Measurements from ENCODE around the gene SDK1.
A peak's percentile ranks its signal among the peaks of the same experiment; 100 is the strongest.
"Not testable (repeated sequence)": the region's sequence is repeated elsewhere in the genome, so short reads cannot be mapped to it uniquely, and the experiment has no call there.

SDK1 gene

DNA sequence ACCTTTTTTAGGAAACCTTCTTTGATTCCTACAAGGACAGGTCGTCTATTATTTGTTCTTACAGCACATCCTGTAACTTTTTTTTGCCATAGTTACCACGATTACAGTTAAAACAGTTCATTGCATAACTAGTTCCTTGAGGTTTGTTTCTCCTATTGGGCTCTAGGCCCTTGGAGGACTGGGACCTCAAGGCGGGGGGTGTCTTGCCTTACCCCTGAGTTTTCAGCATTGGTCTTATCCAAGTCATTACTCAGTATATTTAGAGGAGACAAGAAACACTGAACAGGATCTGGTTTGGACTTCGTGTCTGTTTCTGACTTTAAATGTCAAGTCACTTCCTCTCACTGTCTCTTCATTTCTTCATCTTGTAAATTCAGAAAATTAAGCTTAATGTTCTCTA is 369.8 kb downstream of the SDK1 start:
- DNase-seq (ENCODE audit: low spot score), result no peak

DNA sequence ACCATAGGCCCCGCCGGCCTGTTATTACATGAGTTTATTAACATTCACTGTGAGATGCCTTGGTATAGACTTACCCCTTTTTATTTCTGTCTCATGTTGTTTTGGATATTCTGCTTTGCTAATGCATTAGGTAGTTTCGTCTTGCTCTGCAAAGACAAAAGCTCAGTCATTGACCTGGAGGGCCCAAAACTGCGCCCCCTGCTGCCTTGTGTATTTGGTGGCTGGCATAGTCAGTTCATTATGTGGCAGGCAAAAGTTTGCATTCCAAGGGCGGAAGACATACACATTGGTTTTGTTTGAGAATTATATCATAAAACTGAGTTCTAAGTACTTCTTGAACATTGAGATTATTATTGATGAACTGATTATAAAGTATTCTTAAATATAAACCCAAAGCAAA is 372.5 kb downstream of the SDK1 start:
- DNase-seq (ENCODE audit: low spot score), result peak; percentile 37

DNA sequence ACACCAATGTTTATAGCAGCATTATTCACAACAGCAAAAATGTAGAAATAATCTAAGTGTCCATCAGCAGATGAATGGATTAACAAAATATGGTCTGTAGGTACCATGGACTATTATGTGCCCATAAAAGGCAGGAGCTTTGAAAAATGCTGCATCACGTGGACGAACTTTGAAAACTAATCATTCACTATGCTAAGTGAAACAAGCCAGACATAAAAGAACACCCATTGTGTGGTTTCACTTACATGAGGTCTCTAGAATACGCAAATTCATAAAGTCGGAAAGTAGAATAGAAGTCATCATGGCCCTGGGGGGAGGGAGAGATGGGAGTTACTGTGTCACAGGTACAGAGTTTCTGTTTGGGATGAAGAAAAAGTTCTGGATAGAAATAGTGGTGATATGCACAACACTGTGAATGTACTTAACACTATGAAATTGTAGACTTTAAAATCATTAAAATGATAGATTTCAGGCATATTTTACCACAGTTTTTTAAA is 377.3 kb downstream of the SDK1 start:
- DNase-seq (ENCODE audit: low spot score), result no peak

DNA sequence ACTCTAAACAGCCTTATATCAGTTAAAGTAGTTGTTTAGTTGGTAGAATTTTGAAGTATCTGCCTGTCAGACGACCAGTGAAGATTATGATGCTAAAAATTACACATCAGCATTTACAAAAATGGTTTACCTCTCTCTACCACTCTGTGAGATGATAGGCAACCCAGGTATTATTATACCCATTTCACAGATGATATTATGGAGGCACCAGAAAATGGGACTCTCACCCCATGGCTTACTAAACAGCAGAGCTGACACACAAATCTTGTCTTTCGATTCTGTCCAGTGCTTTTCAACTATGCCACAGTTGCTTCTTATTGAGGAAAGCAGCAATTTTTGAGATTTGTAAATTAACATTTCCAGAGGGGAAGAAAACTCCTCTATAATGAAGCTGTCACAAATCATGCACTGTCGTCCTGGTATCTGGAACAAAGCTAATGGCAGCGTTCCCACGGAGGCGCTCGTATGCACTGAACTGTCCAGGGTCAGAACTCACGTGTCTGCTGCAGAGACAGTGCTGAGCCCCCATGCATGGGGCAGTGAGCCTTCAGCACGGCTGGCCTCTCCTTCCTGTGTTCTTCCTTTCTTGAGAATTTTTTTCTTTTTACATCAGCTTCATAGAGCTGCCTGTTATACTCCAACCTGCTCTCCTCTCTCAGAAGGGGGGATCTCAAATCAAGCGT is 381.1 kb downstream of the SDK1 start:
- no peak for DNase-seq (ENCODE audit: low spot score)

DNA sequence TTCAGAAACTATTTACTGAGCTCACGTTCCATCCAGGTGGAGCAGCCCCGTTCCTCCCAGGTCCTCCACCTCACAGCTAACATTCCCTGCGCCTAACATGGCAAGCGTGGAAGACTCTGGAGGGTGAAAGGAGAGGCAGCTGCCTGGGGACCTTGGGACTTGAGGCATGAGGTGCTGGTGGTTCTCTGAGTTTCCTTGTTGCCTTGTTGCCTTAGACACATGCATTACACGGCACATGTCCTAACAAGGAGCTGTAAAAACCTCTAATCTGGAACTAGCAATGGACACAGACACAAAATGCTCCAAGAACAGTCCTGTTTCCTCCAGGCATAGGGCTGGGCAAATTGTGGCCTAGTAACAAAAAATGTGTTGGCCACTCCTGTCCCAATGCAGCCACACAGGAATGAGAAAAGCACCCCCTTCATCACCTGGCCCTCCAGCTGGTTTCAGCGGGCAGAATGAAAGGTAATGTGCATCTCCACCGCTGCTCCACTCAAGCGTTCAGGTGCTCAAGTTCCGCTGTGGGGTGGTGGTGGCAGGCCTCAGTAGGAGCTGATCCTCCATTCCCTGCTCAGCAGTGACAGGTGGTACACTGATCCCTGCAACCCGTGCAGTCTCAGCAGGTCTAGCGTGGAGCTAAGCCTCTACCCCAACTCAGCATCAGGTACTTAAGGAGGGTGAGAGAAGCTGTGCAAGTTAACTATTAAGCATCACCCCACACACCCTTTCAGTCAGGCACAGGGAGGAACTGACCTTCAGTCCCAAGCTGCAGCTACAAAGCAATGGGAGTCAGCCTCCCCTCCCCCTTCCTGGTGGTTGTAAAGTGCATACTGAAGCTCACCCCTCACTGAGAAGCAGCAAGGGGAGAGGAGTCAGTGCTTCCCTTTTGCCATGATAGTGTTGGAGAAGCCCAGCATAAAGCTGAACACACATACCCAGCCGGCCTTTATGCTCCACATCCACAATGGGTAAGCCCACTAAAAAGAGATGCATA is 382.8 kb downstream of the SDK1 start:
- no peak for DNase-seq (ENCODE audit: low spot score)

DNA sequence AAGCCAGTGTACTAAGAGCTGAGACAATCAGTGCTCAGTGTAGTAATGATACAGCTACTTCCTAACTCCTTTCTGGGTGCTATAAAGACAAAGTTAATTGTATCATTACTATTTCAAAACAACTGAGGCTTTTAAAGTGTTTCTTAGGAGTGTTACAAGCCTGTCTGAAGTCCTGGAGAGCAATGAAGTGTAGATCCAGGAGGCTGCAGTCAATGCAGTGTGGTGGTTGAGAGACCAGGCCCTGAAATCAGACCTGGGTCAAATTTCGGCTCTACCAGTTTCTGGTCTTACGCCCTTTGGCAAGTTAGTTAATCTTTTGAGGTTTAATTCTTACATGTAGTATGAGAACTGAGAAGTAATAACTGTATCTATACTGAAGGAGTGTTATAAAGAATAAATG is 387.0 kb downstream of the SDK1 start:
- no peak for DNase-seq (ENCODE audit: low spot score)

DNA sequence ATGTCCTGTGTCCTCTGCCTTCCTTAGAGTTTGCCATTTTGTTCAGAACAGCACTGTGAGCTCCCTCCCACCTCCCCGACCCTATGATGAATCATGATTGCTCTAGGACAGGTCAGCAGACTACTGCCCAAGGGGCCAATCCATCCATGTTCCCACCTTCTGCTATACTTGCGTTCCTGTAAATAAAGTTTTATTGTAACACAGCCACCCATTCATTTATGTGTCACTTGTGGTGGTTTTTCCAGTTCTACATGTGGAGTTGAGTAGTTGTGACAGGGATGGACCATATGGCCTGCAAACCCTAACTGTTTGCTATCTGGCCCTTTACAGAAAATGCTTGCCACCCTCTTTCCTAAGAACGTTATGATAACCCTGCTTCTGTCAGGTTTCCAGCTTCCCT is 387.8 kb downstream of the SDK1 start:
- DNase-seq (ENCODE audit: low spot score), result no peak

DNA sequence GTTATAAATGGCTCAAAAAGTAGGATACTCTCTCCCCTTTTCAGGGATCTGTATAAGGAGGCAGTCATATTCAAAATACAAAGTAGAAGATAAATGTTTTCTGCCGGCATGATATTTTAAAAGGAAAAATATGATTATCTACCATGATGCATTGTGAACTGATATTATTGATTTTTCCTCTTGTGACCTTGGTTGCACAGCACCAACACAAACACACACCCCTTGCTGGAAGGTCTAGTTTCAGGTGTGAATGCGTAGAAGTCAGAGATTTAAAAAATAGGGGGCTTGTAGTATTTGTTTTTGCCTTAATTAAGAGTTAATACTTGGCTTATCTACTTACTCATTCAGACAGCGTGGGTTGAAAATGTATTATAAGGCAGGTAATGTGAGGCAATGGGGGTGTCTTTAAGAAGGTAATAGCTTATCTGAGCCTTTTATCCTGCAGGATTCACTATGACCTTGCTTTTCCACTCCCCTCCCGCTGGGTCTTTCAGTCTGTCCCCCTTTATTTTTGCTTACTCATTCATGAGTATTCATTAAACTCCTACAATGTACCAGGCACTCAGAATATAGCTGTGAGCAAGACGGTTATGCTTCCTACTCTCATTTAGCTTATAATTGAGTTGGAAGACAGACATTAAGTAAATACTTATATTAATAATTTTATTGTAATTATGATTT is 390.6 kb downstream of the SDK1 start:
- no peak for DNase-seq (ENCODE audit: low spot score)

DNA sequence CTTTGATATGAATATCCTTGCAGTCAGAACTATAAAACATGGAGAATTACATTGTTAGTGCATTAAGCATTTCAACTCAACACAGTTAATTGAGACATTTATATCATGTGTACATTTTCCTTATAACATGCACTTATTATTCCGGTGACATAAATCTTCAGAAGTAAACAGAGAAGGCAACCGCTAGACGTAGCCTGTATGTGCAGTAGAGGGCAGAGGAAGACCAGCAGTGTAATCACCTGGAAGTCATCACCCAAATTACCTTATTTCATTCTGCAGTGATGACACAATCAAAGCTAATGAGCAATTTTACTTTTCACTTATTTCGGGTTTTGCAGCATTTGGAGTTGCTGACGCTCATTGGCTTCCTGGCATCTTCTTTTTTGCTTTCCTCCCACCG is 394.6 kb downstream of the SDK1 start:
- DNase-seq (ENCODE audit: low spot score), result peak; percentile 21

DNA sequence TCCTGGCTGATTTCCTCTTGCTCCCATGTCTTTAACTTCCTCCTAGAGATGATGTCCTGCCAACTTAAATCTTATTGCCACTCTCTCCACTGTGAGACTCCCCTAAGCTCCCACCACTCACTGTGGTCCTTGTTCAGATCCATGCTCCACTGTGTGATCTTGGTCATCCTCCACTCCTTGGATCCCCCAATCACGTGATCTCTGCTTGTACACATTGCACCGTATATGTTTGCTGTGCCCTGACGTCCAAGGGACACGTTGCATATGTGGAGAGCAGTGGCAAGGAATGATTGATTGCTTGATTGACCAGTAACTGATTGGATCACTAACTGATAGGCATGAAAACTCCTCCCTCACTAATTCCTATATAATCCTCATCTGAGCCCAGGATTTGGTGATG is 395.1 kb downstream of the SDK1 start:
- DNase-seq (ENCODE audit: low spot score), result no peak

DNA sequence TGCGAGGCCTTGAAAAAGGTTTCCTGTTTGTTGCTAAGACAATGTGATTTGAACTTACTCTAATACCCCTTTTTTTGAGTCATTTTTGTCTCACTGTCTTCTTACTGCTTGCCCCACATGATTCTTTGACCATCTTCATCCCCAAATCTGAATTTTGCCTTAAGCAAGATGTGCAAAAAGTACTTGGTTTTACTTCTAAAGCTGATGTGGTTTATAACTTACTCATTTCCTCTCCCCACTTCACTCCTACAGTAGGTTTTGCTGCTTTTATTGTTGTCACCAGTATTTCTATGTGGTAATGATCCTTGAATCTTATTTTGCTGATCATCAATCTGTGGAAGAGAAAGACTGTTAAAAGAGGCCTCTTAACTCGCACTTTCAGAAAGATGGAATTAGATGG is 396.4 kb downstream of the SDK1 start:
- no peak for DNase-seq (ENCODE audit: low spot score)

DNA sequence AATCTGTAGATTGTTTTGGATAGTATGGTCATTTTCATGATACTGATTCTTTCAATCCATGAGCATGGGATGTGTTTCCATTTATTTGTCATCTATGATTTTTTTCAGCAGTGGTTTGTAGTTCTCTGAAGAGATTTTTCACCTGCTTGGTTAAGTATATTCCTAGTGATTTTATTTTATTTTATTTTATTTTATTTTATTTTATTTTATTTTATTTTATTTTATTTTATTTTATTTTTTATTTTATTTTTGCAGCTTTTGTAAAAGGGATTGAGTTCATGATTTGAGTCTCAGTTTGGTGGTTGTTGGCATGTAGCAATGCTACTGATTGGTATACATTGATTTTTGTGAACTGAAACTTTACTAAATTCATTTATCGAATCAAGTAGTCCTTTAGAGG is 404.2 kb downstream of the SDK1 start:
- no peak for DNase-seq (ENCODE audit: low spot score)

DNA sequence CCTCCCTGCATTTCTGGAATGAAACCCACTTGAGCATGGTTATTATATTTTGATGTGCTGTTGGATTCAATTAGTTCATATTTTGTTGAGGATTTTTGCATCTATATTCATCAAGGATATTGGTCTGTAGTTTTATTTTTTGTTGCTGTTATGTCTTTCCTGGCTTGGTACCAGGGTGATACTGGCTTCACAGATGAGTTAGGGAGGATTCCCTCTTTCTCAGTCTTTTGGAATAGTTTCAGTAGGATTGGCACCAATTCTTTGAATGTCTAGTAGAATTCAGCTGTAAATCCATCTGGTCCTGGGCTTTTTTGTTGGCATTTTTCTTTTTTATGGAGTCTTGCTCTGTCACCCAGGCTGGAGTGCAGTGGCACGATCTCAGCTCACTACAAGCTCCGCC is 405.0 kb downstream of the SDK1 start:
- DNase-seq (ENCODE audit: low spot score), result not testable (repeated sequence)

DNA sequence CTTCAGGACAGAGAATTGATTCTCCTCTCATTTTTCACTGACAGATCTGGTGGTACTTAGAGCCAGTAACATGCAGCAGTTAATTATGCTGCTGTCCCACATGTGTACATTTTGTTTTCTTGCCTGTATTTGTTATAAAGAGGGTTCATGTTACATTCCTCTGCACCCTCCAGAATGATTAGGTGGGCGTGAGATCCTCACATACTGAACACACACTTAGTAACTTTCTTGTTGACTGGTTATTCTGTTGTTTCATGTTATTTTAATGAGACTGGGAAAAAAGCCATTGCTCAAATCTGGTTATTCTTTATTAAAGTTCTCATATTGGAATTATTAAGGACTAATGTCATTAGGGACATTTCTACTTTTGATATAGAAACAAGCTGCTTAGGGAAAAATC is 409.1 kb downstream of the SDK1 start:
- DNase-seq (ENCODE audit: low spot score), result no peak

DNA sequence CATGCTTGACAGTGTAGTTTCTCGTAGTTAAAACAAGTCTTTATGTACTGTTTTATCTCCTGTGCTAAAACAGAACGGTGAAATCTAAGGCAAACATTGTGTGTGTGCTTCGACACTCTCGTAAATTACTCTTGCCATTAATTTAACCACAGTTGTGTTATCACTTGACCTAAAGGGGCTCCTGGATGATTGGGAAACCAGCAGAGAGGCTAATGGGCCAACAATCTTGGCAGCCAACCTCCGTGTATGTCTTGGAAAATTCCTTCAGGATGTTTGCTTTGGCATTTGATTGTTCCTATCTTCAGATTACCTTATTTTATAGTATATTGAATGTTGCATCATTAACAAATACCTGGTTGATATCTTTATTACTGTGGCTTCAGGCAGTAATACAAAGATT is 409.5 kb downstream of the SDK1 start:
- DNase-seq (ENCODE audit: low spot score), result no peak

DNA sequence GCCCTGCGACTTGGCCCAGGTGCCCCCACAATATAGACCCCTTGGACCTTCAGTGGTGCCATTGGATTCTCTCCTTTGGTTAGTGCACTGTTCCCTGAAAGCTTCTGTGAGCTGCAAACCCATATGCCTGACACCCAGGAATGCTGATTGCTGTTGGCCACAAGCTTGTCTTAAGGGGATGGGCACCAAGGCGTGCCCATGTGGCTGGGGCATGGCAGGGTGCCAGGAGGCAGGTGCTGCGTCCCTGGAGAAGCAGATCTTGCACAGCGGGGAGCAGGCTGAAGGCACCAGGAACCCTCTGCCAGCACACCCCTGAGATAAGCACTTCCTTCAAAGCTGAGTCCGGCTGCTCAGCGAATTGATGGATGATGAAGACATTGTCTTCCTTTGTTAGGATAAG is 411.8 kb downstream of the SDK1 start:
- DNase-seq (ENCODE audit: low spot score), result no peak

DNA sequence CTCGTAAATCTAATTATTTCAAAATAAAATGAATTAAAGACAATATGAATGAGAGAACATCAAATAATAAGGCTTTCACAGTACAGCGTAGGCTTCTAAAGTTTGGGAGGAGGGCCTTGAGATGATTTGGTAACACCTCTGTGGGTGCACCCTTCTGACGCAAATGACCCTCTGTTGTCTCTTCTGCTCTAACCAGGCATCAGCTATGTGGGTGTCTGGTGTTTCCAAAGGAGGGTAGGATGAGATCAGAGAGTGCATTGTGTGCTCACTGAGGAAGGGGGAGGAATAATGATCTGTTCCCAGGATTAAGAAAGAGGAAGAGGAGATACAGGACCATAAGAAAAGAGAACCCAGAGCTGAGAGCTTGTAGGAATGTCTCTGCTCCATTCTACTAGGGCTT is 420.4 kb downstream of the SDK1 start:
- no peak for DNase-seq (ENCODE audit: low spot score)

DNA sequence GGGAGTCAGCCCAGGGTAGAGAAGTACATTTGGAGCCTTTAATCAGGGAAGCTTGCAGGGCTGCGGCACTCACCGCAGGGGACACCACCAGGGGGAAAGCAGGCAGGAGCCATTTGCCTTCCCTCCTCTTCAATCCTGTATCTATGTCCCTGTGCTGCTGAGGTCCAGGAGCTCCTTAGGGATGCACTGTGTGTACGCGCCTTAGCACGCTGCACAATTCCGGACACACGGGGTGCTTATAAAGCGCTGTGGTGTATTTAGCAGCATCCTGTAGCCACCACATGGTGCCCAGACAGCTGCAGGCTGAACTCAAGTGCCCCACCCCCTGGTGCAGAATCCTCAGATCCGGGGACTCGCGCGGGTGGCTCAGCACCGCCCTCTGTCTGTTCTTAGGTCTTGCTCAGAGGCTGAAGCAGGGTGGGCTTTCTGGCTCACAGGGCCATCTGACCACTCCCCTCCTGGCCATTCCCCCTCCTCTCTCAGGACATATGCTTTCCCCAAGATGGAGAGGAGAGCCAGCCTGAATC is 421.4 kb downstream of the SDK1 start:
- DNase-seq (ENCODE audit: low spot score), result peak; percentile 41

DNA sequence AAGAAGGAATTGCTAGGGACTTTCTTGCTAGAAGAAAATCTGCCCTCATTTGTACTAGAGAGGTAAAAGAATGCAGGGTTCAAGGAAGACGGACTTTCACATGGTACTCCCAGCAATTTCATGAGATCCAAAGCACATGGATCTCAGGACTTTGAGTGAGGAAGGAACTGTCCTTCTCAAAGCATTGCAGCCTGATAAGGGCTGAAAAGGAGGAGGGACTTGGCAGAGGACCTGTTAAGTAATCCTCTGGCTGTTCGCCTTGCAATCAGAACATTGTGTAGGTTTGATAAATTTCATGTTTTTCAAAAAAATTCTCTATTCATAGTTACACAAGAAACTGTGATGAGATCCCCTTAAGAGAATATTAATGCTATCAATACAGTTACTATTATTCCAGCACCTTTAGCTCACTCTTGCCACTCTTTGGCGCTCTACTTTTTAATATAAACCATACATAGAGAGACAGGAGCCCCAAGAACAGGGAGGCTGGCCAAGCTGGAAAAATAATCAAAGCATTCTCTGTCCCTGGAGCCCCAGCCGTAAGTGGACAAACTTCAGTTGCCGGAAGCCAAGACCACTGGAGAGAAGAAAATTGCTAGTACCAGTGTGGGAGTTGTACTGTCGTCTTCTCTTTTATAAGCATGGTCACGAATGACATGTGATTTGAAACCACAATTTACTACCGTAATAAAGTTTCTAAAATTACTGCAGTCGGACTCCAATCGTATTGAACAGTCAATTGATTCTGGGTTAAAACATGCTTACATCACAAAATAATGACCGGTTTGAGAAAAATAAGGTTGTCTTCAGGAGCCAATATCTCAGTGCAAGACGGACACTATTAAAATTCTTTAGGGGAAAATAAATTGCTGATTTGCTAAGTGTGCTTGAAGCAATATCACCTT is 424.4 kb downstream of the SDK1 start:
- no peak for DNase-seq (ENCODE audit: low spot score)

DNA sequence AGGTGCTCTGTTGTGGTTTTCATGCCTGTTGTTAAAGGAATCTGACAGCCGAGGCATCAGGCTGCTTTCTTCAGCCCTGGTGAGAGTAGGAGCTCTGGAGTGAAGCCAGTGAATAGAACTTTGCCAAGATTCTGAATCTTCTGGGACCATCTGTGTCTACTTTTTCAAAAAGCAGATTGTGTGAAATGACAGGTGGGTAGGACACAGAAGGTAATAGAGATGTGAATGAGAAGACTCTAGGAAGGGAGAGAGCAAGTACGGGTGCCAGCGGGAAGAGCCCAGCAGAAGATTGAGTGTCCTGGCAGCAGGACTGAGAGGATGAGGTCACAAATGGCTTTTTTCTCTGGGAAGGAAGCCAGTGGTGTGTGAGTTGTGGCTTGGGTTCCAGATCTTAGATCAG is 429.2 kb downstream of the SDK1 start:
- DNase-seq (ENCODE audit: low spot score), result peak; percentile 44

DNA sequence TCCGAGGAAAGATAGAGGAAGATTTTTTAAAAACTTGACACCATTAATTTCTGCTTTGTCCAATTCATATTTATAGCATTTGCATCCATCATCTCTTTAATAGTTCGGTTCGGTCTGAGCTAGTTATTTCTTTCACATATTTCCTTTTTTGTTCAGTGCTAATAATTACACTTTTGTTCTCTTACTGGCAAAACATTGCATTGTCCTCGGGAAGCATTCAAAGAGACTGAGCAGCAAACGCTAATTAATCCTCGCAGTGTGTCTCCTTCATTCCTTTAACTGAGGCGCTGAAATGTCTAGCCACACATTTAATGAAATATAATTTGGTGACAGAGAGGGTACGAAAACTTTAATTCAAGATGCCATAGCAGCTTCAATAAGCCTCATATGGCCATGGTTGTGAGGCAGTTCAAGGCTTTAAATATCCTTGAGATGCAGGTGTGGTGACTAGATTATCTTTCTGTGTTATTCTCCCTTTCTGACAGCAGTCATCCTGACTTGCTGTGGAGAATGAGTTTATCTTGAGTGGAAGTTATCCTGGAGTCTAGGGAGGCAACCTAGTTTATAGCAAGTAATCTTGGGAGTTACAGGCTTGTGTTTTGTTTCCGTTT is 431.4 kb downstream of the SDK1 start:
- peak; percentile 48 for DNase-seq (ENCODE audit: low spot score)

Data from globus pallidus (tissue), 1 donor.